H1 (cell line): ENCODE measurements around the gene SRSF9.

Experiments used
- CTCF ChIP-seq, 3 experiments: IDR thresholded peaks; 1 replicate in 2 of 3; 2 replicates in 1 of 3; pipeline versions ENCODE4 v1.5.1 to v1.6.1; 2011; ENCODE audit warnings: low read length in 3 of 3, mild to moderate bottlenecking in 3 of 3, inconsistent platforms in 2 of 3, low read depth in 1 of 3, moderate library complexity in 1 of 3; ENCODE audit not compliant: insufficient read depth in 1 of 3; ENCODE audit errors: control extremely low read depth in 1 of 3
- EP300 ChIP-seq, 2 experiments: IDR thresholded peaks; 1 replicate in 1 of 2; 2 replicates in 1 of 2; pipeline ENCODE4 v1.6.1; 2011 to 2012; ENCODE audit warnings: low read depth in 2 of 2, low read length in 2 of 2, mild to moderate bottlenecking in 2 of 2, borderline replicate concordance in 1 of 2, inconsistent platforms in 1 of 2, moderate library complexity in 1 of 2
- EZH2 ChIP-seq: fragments of 200-600 bp; sonication (generic); IDR thresholded peaks from 2 replicates; pipeline ENCODE4 v1.7.1; 2012; ENCODE audit warnings: low read depth, mild to moderate bottlenecking, moderate library complexity, low read length, inconsistent platforms; ENCODE audit not compliant: severe bottlenecking
- PHF8 ChIP-seq: fragments of 200-600 bp; sonication (generic); conservative IDR thresholded peaks from 2 replicates; pipeline ENCODE4 v1.7.1; 2012; ENCODE audit warnings: low read depth, mild to moderate bottlenecking, inconsistent platforms, low read length, moderate library complexity
- POLR2A ChIP-seq, 2 experiments: IDR thresholded peaks; 1 replicate in 1 of 2; 2 replicates in 1 of 2; pipeline ENCODE4 v1.6.1; 2011; ENCODE audit warnings: low read depth in 2 of 2, low read length in 2 of 2, mild to moderate bottlenecking in 2 of 2; ENCODE audit errors: control extremely low read depth in 1 of 2
- POLR2AphosphoS5 ChIP-seq: IDR thresholded peaks from 2 replicates; pipeline ENCODE4 v1.6.1; 2011; ENCODE audit warnings: low read depth, low read length
- RAD21 ChIP-seq, 2 experiments: IDR thresholded peaks in 1 of 2; conservative IDR thresholded peaks in 1 of 2; 2 replicates each; pipeline ENCODE4 v1.6.1; 2011; ENCODE audit warnings: low read depth in 2 of 2, low read length in 2 of 2, improper control_type of control experiment in 1 of 2, inconsistent platforms in 1 of 2, mild to moderate bottlenecking in 1 of 2, moderate library complexity in 1 of 2
- TCF12 ChIP-seq: IDR thresholded peaks from 2 replicates; pipeline ENCODE4 v1.6.1; 2011; ENCODE audit warnings: low read depth, mild to moderate bottlenecking, low read length

GRCh38 chr12:120429368-120429767 is 40.2 kb downstream of the SRSF9 start:
- no peak for TF ChIP-seq RAD21 (IDR thresholded peaks at IDR 0.05 in 1 of 2, conservative IDR thresholded peaks at IDR 0.05 in 1 of 2; ENCODE audit: low read depth in 2 of 2, low read length in 2 of 2)
- TF ChIP-seq CTCF (IDR thresholded peaks at IDR 0.05; ENCODE audit: control extremely low read depth in 1 of 3, insufficient read depth in 1 of 3, low read depth in 1 of 3, low read length in 3 of 3): no peak
- no peak for TF ChIP-seq POLR2A (IDR thresholded peaks at IDR 0.05; ENCODE audit: control extremely low read depth in 1 of 2, low read depth in 2 of 2, low read length in 2 of 2)
- TF ChIP-seq TCF12: no peak
- no peak for TF ChIP-seq PHF8
- TF ChIP-seq EP300 (IDR thresholded peaks at IDR 0.05; ENCODE audit: borderline replicate concordance in 1 of 2, low read depth in 2 of 2, low read length in 2 of 2): no peak
- TF ChIP-seq POLR2AphosphoS5: no peak
- no peak for TF ChIP-seq EZH2
